CMK (cell line): ENCODE data around the gene PKNOX2.
A peak's percentile ranks its signal among the peaks of the same experiment; 100 is the strongest.

Source experiments
- DNase-seq: peaks from one replicate; pipeline ENCODE4 v3.0.0-alpha.2; 2010; ENCODE audit warnings: low read depth

PKNOX2 gene

GRCh38 chr11:125174057-125174456, 9.5 kb downstream of the PKNOX2 start:
- DNase-seq: no peak

- no peak for DNase-seq
Observed at GRCh38 chr11:125174686-125175085, 10.1 kb downstream of the PKNOX2 start.

- DNase-seq: no peak
Observed at GRCh38 chr11:125175166-125175565, 10.6 kb downstream of the PKNOX2 start.

- peak; percentile 4 for DNase-seq
Observed at GRCh38 chr11:125175896-125176575, 11.5 kb downstream of the PKNOX2 start.

- no peak for DNase-seq
Observed at GRCh38 chr11:125176866-125177265, 12.3 kb downstream of the PKNOX2 start.

GRCh38 chr11:125177543-125177942, 13.0 kb downstream of the PKNOX2 start:
- DNase-seq: no peak

GRCh38 chr11:125179346-125179745, 14.8 kb downstream of the PKNOX2 start:
- no peak for DNase-seq

- DNase-seq: no peak
Observed at GRCh38 chr11:125179895-125180294, 15.3 kb downstream of the PKNOX2 start.

GRCh38 chr11:125180413-125181305, 16.1 kb downstream of the PKNOX2 start:
- no peak for DNase-seq

GRCh38 chr11:125182573-125182972, 18.0 kb downstream of the PKNOX2 start:
- no peak for DNase-seq

- no peak for DNase-seq
Observed at GRCh38 chr11:125183641-125184040, 19.1 kb downstream of the PKNOX2 start.

- DNase-seq: no peak
Observed at GRCh38 chr11:125188021-125188420, 23.5 kb downstream of the PKNOX2 start.

- no peak for DNase-seq
Observed at GRCh38 chr11:125190566-125190965, 26.0 kb downstream of the PKNOX2 start.

GRCh38 chr11:125192183-125192582, 27.6 kb downstream of the PKNOX2 start:
- no peak for DNase-seq

- DNase-seq: no peak
Observed at GRCh38 chr11:125192717-125193415, 28.3 kb downstream of the PKNOX2 start.

GRCh38 chr11:125193416-125193726, 28.8 kb downstream of the PKNOX2 start:
- no peak for DNase-seq

GRCh38 chr11:125193841-125194240, 29.3 kb downstream of the PKNOX2 start:
- no peak for DNase-seq

GRCh38 chr11:125199915-125200314, 35.4 kb downstream of the PKNOX2 start:
- no peak for DNase-seq

- DNase-seq: no peak
Observed at GRCh38 chr11:125200441-125200840, 35.9 kb downstream of the PKNOX2 start.

- DNase-seq: no peak
Observed at GRCh38 chr11:125201525-125202141, 37.1 kb downstream of the PKNOX2 start.

- no peak for DNase-seq
Observed at GRCh38 chr11:125202362-125202880, 37.9 kb downstream of the PKNOX2 start.

GRCh38 chr11:125202977-125203376, 38.4 kb downstream of the PKNOX2 start:
- no peak for DNase-seq
